ENCODE results near the gene HIGD2B.

HIGD2B gene

GRCh38 chr15:72706266-72706665, 20.3 kb upstream of the HIGD2B start:
- Histone ChIP-seq H3K9me3 (no peaks in the 10 kb centered on the region), H3K27ac (no peak overlapping the region), H3K4me1 (peaks cover 0 to 17% (median 0%) of the 10 kb centered on the region in 4 donors), H3K27me3 (no peaks in the 10 kb centered on the region), H3K36me3 (peaks cover 2 to 12% (median 6%) of the 10 kb centered on the region in 3 donors), H3K4me3 (no peak overlapping the region)
- no peak for TF ChIP-seq CTCF (IDR thresholded peaks at IDR 0.05)
- intact Hi-C loops (cut with DNase I; ENCODE audit: low total_unique reads) = no loop called here
- DNase-seq = no peak

- intact Hi-C loops (cut with DNase I; ENCODE audit: low total_unique reads) = no loop called here
- Histone ChIP-seq H3K9me3 (no peaks in the 10 kb centered on the region), H3K27me3 (no peaks in the 10 kb centered on the region), H3K4me3 (no peak overlapping the region), H3K27ac (no peak overlapping the region), H3K4me1 (no peaks in the 10 kb centered on the region), H3K36me3 (peaks cover 0 to 8% (median 0%) of the 10 kb centered on the region in 3 donors)
- TF ChIP-seq CTCF (IDR thresholded peaks at IDR 0.05) = no peak
- DNase-seq = no peak
Observed at GRCh38 chr15:72700076-72700475, 14.1 kb upstream of the HIGD2B start.

GRCh38 chr15:72698938-72699337, 13.0 kb upstream of the HIGD2B start:
- intact Hi-C loops (cut with DNase I; ENCODE audit: low total_unique reads) = no loop called here
- Histone ChIP-seq H3K36me3 (peaks cover 0 to 8% (median 0%) of the 10 kb centered on the region in 3 donors), H3K27ac (no peak overlapping the region), H3K4me3 (no peak overlapping the region), H3K4me1 (no peaks in the 10 kb centered on the region), H3K27me3 (no peaks in the 10 kb centered on the region), H3K9me3 (no peaks in the 10 kb centered on the region)
- DNase-seq = no peak
- TF ChIP-seq CTCF (IDR thresholded peaks at IDR 0.05) = no peak

GRCh38 chr15:72690938-72691337, 5.0 kb upstream of the HIGD2B start:
- TF ChIP-seq CTCF (IDR thresholded peaks at IDR 0.05) = no peak
- intact Hi-C loops (cut with DNase I; ENCODE audit: low total_unique reads) = no loop called here
- DNase-seq = no peak
- Histone ChIP-seq H3K27me3 (no peaks in the 10 kb centered on the region), H3K4me1 (peaks cover 0 to 7% (median 3%) of the 10 kb centered on the region in 4 donors), H3K4me3 (no peak overlapping the region), H3K27ac (no peak overlapping the region), H3K36me3 (no peaks in the 10 kb centered on the region), H3K9me3 (no peaks in the 10 kb centered on the region)

- Histone ChIP-seq H3K27ac (no peak overlapping the region), H3K4me3 (no peak overlapping the region), H3K9me3 (no peaks in the 10 kb centered on the region), H3K27me3 (no peaks in the 10 kb centered on the region), H3K36me3 (no peaks in the 10 kb centered on the region), H3K4me1 (peaks cover 0 to 15% (median 8%) of the 10 kb centered on the region in 4 donors)
- intact Hi-C loops (cut with DNase I; ENCODE audit: low total_unique reads) = loop anchor here (5.0 kb wide), 2 partner anchors 94 to 216 kb away; partner anchors contain the start of genes ADPGK and ARIH1
- TF ChIP-seq CTCF (IDR thresholded peaks at IDR 0.05) = no peak
- no peak for DNase-seq
Observed at GRCh38 chr15:72688697-72689096, 2.7 kb upstream of the HIGD2B start.
